Measurements from ENCODE around the gene RER1. TPM values are rescaled to one million over a fixed set of nuclear protein-coding genes. Genes with fewer than 3 reads are reported as not detected.

Gene RER1
- total RNA-seq, 1 donor: 98.1 TPM

GRCh38 chr1:2394220-2394619, 2.6 kb downstream of the RER1 start:
- H3K4me3 ChIP-seq (ENCODE audit: low read depth, low read length): no peak overlapping the region
- DNase-seq (ENCODE audit: low read depth): no peak
- TF ChIP-seq CTCF (IDR thresholded peaks at IDR 0.05; ENCODE audit: insufficient read depth, low read length): no peak

- no peak for TF ChIP-seq CTCF (IDR thresholded peaks at IDR 0.05; ENCODE audit: insufficient read depth, low read length)
- no peak overlapping the region for H3K4me3 ChIP-seq (ENCODE audit: low read depth, low read length)
- no peak for DNase-seq (ENCODE audit: low read depth)
Measured at GRCh38 chr1:2394761-2395160, 3.1 kb downstream of the RER1 start.

GRCh38 chr1:2395245-2395644, 3.6 kb downstream of the RER1 start:
- H3K4me3 ChIP-seq (ENCODE audit: low read depth, low read length): no peak overlapping the region
- DNase-seq (ENCODE audit: low read depth): no peak
- no peak for TF ChIP-seq CTCF (IDR thresholded peaks at IDR 0.05; ENCODE audit: insufficient read depth, low read length)

- H3K4me3 ChIP-seq (ENCODE audit: low read depth, low read length): no peak overlapping the region
- no peak for TF ChIP-seq CTCF (IDR thresholded peaks at IDR 0.05; ENCODE audit: insufficient read depth, low read length)
- DNase-seq (ENCODE audit: low read depth): no peak
Measured at GRCh38 chr1:2396059-2396458, 4.4 kb downstream of the RER1 start.

- H3K4me3 ChIP-seq (ENCODE audit: low read depth, low read length): no peak overlapping the region
- no peak for DNase-seq (ENCODE audit: low read depth)
- TF ChIP-seq CTCF (IDR thresholded peaks at IDR 0.05; ENCODE audit: insufficient read depth, low read length): no peak
Measured at GRCh38 chr1:2396476-2396875, 4.8 kb downstream of the RER1 start.

GRCh38 chr1:2397007-2397679, 5.5 kb downstream of the RER1 start:
- DNase-seq (ENCODE audit: low read depth): no peak
- no peak for TF ChIP-seq CTCF (IDR thresholded peaks at IDR 0.05; ENCODE audit: insufficient read depth, low read length)
- H3K4me3 ChIP-seq (ENCODE audit: low read depth, low read length): no peak overlapping the region

GRCh38 chr1:2398871-2399270, 7.2 kb downstream of the RER1 start:
- TF ChIP-seq CTCF (IDR thresholded peaks at IDR 0.05; ENCODE audit: insufficient read depth, low read length): no peak
- H3K4me3 ChIP-seq (ENCODE audit: low read depth, low read length): no peak overlapping the region
- no peak for DNase-seq (ENCODE audit: low read depth)
